GM12872 (cell line): ENCODE results near the gene SETBP1.

Experiments used
- CTCF ChIP-seq: IDR thresholded peaks from 3 replicates; pipeline ENCODE4 v1.5.1; 2011; ENCODE audit warnings: low read depth, mild to moderate bottlenecking, low read length, moderate library complexity; ENCODE audit not compliant: insufficient read depth

Gene SETBP1

DNA sequence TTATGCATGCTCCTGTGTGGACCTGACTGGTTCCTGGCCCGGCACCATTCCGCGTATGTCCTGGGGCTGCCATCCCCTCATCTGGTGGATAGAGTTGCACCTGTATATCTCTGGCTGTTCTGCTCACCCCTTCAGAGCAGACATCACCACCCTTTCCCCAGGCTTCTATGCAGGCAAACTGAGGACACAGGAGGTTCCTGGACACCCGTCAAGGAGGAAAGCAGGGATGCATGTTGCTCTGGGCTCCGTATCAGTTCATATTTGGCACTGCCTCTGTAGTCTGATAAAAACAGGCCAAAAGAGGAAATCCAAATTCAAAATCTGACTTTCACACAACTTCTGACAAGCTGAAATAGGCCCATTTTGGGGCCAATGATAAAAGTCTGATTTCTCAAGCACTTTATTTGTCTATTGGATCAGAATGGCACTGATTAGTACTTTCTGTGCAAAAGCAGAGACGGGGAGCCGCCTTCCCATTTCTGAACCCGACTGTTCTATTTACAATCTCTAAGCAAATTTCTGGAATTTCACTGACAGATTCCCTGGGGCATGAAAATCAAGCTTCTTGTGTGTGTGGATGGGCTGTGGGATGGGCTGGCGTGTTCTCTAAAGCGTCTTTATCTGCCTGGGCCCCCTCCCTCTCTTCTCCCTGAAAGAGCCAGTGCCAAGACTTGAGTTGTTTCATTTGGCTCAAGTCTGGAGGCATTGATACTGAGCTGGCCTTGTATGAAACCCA is 96.9 kb downstream of the SETBP1 start:
- TF ChIP-seq CTCF: no peak

DNA sequence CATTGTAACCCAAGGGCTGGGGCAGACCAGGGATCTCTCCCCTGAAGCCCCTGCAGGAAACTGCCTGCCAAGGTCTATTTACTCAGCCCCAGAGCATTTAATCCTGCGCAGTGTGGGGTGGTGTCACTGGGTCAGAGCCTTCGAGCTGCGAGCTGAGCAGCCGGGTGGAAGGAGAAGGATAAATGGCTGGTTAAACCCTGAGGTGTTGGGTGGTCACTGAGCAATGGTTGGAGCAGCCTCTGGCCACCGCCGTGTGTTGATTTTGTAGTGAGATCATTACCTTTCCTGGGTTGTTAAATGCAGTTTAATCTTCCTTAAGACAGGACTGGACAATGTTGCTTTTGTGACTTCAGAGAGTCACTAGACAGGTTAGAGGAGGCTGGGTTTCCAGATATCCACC is 98.1 kb downstream of the SETBP1 start:
- TF ChIP-seq CTCF: no peak

DNA sequence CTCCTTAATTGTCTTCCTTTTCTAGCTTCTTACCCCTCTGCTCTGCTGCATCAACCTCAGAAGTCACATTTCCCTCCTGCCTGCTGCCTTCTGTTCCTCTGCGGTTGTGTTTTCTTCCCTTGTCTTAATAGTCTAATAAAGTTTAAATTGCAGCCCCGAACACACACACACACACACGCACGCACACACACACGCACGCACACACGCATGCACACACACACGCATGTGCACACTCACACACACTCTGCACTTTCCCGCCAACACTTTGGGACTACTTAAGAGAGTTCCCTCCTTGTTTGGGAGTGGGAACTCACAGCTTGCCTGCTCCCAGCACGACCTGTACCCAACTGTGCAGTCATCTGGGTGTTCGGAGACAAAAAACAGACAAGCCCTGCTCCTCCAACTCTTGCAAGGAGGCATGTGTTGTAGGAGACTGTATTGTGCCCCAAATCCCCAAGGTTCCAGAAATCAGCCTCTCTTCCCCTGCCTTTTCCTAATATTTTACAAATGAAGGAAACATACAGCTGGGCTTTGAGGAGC is 99.1 kb downstream of the SETBP1 start:
- TF ChIP-seq CTCF: no peak

DNA sequence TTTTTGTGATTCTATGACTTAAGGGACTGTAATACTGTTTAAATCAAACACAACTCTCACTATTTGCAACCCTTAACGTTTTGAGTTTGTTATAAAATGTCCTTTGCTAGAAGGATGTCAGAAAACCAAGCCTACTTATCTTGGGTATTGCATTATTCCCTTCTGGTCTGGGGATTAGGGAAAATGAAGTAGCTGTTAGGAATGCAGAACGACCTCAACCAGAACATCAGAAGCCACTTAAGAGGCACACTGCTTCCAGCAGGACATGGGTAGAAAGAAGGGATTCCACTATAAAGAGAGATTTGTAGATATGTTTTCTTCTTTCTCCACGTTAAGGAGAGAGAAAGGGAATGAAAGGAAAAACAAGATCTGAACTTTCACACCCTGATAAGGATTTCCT is 101.2 kb downstream of the SETBP1 start:
- no peak for TF ChIP-seq CTCF

DNA sequence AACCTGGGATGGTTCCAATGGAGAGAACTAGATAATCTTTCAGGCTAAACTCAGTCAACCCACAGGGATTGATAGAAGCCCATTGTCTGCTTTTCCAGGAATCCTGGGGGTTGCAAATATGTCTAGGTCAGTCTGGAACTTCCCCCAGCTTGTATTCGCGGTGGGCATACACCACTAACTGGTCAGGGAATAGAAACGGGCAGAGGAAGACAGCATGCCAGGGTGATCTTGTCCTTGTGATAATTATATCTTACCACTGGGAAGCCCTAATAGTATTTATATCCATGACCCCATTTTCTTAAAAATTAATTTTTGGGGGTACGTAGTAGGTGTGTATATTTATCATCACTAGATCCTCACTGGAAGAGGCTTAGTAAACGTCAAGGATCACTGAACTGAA is 101.9 kb downstream of the SETBP1 start:
- no peak for TF ChIP-seq CTCF

DNA sequence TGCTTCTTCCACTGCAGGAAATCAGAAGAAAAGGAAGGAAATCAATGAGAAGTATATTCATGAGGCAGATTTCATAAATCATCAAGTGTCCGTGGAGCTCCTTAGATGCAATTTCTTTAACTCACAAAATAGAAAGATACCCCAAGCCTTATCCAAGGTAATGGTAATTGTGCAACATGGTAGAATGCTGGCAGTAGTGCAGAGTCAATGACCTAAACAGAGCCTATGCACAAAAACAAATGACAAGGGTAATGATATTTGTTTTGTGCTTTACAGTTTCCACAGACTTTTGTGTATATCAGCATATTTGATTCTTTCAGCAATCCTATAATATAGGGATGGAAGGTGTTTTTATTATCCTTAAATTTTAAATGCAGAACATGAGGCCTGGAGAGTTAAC is 102.7 kb downstream of the SETBP1 start:
- TF ChIP-seq CTCF: no peak

DNA sequence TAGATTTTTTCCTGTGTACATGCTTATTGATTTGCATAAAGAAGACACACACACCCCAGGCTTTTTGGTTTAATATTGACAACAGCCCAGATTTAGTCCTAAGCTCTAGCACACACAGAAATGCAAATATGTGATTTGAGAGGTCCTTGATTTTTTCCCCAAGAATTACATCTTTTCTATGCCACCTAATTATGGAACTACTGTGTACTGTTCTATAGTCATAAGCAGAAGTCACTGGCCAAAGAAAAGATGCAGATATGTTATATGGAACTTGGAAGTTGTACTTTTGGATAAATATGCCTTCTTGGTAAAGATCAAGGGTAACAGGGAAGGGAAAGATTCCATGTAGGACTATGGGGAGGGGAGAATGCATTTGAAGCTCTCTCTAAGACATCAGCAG is 105.6 kb downstream of the SETBP1 start:
- TF ChIP-seq CTCF: no peak
